Stimulated activated naive CD8-positive, alpha-beta T cell treated with anti-CD3 and anti-CD28 coated beads, Interleukin-15, Interleukin-2, amounts not matched to agents 100 ng/mL and 50 ng/mL, for 24 hours (primary cell): ENCODE results near the gene BSG.
"Not testable (repeated sequence)": the region's sequence is repeated elsewhere in the genome, so short reads cannot be mapped to it uniquely, and the experiment has no call there.

ENCODE experiments used
- H3K27ac Mint-ChIP-seq: one replicate; pipeline ENCODE4 v1.8.0; 2021; ENCODE audit warnings: mild to moderate bottlenecking, mixed read lengths
- H3K27me3 Mint-ChIP-seq: one replicate; pipeline ENCODE4 v1.8.0; 2021; ENCODE audit warnings: mixed read lengths
- H3K36me3 Mint-ChIP-seq: one replicate; pipeline ENCODE4 v1.8.0; 2021; ENCODE audit warnings: low read depth, mixed read lengths
- H3K4me1 Mint-ChIP-seq: one replicate; pipeline ENCODE4 v1.8.0; 2021; ENCODE audit warnings: low read depth, mixed read lengths
- H3K4me3 Mint-ChIP-seq: one replicate; pipeline ENCODE4 v1.8.0; 2021; ENCODE audit warnings: mild to moderate bottlenecking, mixed read lengths
- H3K9me3 Mint-ChIP-seq: one replicate; pipeline ENCODE4 v1.8.0; 2021; ENCODE audit warnings: mixed read lengths

Gene BSG

GRCh38 chr19:610801-611480 lies 38.5 kb downstream of the BSG start:
- Mint-ChIP-seq H3K36me3 (peaks cover 13% of the 10 kb centered on the region), H3K4me3 (peak overlapping the region; percentile 76), H3K4me1 (peaks cover 32% of the 10 kb centered on the region), H3K9me3 (no peaks in the 10 kb centered on the region), H3K27me3 (no peaks in the 10 kb centered on the region), H3K27ac (peak overlapping the region; percentile 89)

DNA sequence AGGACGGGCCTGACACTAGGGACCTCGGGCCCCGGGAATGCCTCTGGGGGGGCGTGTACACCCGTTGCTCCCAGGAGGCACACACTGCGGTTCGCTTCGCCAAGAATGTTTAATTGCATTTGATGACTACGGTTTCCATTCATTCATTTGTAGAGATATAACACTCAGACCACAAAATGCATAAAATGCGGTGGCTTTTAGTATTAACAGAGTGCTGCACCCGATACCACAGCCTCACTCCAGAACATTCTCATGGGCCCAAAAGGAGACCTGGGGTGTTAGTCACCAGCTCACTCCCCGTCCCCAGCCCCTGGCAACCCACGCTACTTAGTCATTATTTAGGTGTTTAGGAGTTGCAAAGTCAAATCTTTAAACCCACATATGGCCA lies 39.1 kb downstream of the BSG start:
- peaks cover 32% of the 10 kb centered on the region for H3K4me1 Mint-ChIP-seq
- H3K4me3 Mint-ChIP-seq: peak overlapping the region; percentile 76
- peaks cover 13% of the 10 kb centered on the region for H3K36me3 Mint-ChIP-seq
- H3K27me3 Mint-ChIP-seq: no peaks in the 10 kb centered on the region
- H3K27ac Mint-ChIP-seq: peak overlapping the region; percentile 89
- H3K9me3 Mint-ChIP-seq: no peaks in the 10 kb centered on the region

- Mint-ChIP-seq H3K27ac (no peak overlapping the region), H3K4me3 (no peak overlapping the region), H3K4me1 (peaks cover 32% of the 10 kb centered on the region), H3K27me3 (no peaks in the 10 kb centered on the region), H3K9me3 (no peaks in the 10 kb centered on the region), H3K36me3 (peaks cover 13% of the 10 kb centered on the region)
Observed at GRCh38 chr19:612941-613340, 40.5 kb downstream of the BSG start.

DNA sequence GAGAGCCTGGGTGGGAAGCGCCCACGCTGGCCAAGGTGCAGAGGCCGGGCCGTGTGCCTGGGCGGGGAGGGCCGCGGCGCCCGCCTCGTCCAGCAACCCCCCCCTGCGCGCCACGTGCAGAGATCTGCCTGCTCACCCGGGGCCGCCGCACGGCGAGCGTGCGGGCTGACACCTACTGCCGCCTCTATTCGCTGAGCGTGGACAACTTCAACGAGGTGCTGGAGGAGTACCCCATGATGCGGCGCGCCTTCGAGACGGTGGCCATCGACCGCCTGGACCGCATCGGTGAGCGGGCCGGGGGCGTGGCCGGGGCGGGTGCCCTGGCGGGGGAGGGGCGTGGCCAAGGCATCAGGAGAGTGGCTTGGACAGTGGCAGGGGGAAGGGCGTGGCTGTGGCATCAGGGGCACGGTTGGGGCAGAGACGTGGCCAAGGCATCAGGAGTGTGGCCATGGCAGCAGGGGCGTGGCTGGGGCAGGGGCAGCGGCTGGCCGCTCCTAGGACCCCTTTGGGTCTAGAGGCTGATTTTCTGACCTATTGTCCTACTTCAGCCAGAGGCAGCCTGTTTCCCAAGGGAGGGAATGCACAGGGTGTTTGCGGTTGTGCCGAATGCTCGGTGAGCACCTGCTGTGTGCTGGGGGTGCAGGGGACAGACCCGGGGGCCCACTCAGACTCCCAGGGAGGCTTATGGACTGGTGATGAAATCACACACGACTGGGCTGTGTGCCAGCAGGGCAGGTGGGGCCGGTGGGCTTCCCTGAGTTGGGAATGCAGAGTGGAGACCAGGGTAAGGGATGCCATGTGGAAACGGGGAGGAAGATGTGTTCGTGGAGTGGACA lies 41.6 kb downstream of the BSG start:
- Mint-ChIP-seq H3K27me3 (no peaks in the 10 kb centered on the region), H3K4me3 (no peak overlapping the region), H3K36me3 (peaks cover 13% of the 10 kb centered on the region), H3K4me1 (peaks cover 32% of the 10 kb centered on the region), H3K27ac (no peak overlapping the region), H3K9me3 (no peaks in the 10 kb centered on the region)

- H3K4me1 Mint-ChIP-seq: peaks cover 26% of the 10 kb centered on the region
- peak overlapping the region; percentile 37 for H3K4me3 Mint-ChIP-seq
- H3K27me3 Mint-ChIP-seq: no peaks in the 10 kb centered on the region
- H3K27ac Mint-ChIP-seq: peak overlapping the region; percentile 49
- H3K36me3 Mint-ChIP-seq: peaks cover 13% of the 10 kb centered on the region
- H3K9me3 Mint-ChIP-seq: no peaks in the 10 kb centered on the region
Observed at GRCh38 chr19:615619-616018, 43.2 kb downstream of the BSG start.

- H3K36me3 Mint-ChIP-seq: peaks cover 13% of the 10 kb centered on the region
- H3K4me3 Mint-ChIP-seq: no peak overlapping the region
- H3K4me1 Mint-ChIP-seq: peaks cover 20% of the 10 kb centered on the region
- no peak overlapping the region for H3K27ac Mint-ChIP-seq
- no peaks in the 10 kb centered on the region for H3K27me3 Mint-ChIP-seq
- no peaks in the 10 kb centered on the region for H3K9me3 Mint-ChIP-seq
Observed at GRCh38 chr19:616062-616700, 43.8 kb downstream of the BSG start.

DNA sequence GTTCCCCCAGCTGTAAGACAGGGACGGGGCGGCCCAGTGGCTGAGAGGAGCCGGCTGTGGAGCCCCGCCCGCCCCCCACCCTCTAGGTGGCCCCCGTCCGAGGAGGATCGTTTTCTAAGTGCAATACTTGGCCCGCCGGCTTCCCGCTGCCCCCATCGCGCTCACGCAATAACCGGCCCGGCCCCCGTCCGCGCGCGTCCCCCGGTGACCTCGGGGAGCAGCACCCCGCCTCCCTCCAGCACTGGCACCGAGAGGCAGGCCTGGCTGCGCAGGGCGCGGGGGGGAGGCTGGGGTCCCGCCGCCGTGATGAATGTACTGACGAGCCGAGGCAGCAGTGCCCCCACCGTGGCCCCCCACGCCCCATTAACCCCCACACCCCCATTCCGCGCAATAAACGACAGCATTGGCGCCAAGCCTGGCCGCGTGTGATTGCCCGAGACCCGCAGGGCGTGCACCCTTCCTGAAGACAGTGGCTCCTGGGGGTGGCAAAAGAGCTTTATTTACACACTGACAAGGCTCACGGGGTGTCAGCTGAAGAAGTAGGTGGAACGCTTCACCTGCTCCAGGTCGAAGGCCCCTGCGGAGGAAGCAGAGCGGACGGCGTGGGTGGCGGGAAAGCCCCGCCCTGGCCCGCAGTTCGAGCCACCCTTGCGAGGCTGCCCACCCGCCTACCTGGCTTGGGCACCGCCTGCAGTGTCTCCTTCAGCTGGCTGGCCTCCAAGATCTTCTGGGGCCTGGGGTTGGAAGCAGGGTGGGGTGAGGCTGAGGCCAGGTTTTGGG lies 44.5 kb downstream of the BSG start:
- Mint-ChIP-seq H3K27me3 (no peaks in the 10 kb centered on the region), H3K4me3 (no peak overlapping the region), H3K9me3 (no peaks in the 10 kb centered on the region), H3K36me3 (peaks cover 13% of the 10 kb centered on the region), H3K4me1 (peaks cover 13% of the 10 kb centered on the region), H3K27ac (no peak overlapping the region)

- Mint-ChIP-seq H3K9me3 (no peaks in the 10 kb centered on the region), H3K36me3 (peaks cover 12% of the 10 kb centered on the region), H3K4me3 (no peak overlapping the region), H3K27me3 (no peaks in the 10 kb centered on the region), H3K4me1 (peaks cover 8% of the 10 kb centered on the region), H3K27ac (no peak overlapping the region)
Observed at GRCh38 chr19:617551-618246, 45.3 kb downstream of the BSG start.

- Mint-ChIP-seq H3K36me3 (peaks cover 7% of the 10 kb centered on the region), H3K27ac (no peak overlapping the region), H3K4me1 (peaks cover 4% of the 10 kb centered on the region), H3K9me3 (no peaks in the 10 kb centered on the region), H3K27me3 (no peaks in the 10 kb centered on the region), H3K4me3 (no peak overlapping the region)
Observed at GRCh38 chr19:618247-618619, 45.8 kb downstream of the BSG start.

DNA sequence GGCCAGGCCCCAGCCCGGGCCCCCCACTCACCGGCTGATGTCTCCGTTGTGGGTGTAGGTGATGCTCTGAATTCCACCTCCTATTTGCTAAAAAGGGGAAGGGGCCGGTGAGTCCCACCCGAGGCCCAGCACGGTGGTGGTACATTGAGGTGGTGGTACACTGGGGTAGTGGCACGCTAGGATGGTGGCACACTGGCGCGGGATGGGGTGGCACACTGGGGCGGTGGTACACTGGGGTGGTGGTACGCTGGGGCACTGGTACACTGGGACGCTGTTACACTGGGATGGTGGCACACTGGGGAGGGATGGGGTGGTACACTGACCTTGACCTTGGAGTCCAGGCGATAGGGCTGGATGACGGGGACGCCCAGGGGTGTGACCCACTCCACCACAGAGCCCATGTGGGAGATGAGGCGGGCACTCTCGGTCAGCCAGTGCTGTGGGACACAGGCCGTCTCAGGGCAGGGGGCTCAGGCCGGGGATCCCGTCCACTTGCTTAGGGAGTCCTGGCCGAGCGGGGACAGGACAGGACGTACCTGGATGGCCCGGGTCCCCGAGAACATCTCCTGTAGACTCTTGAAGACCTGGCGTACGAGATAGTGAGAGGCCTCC lies 46.4 kb downstream of the BSG start:
- peaks cover 4% of the 10 kb centered on the region for H3K4me1 Mint-ChIP-seq
- peaks cover 7% of the 10 kb centered on the region for H3K36me3 Mint-ChIP-seq
- H3K4me3 Mint-ChIP-seq: no peak overlapping the region
- no peak overlapping the region for H3K27ac Mint-ChIP-seq
- no peaks in the 10 kb centered on the region for H3K27me3 Mint-ChIP-seq
- no peaks in the 10 kb centered on the region for H3K9me3 Mint-ChIP-seq

GRCh38 chr19:619286-620002 lies 47.0 kb downstream of the BSG start:
- Mint-ChIP-seq H3K27me3 (no peaks in the 10 kb centered on the region), H3K27ac (no peak overlapping the region)

GRCh38 chr19:620166-620862 lies 47.9 kb downstream of the BSG start:
- Mint-ChIP-seq H3K27ac (no peak overlapping the region), H3K9me3 (no peaks in the 10 kb centered on the region), H3K4me1 (peaks cover 4% of the 10 kb centered on the region), H3K27me3 (no peaks in the 10 kb centered on the region), H3K36me3 (peaks cover 4% of the 10 kb centered on the region), H3K4me3 (no peak overlapping the region)

More at GRCh38 chr19:619286-620002, 47.0 kb downstream of the BSG start:
- Mint-ChIP-seq H3K36me3 (peaks cover 4% of the 10 kb centered on the region), H3K4me3 (no peak overlapping the region), H3K4me1 (peaks cover 4% of the 10 kb centered on the region), H3K9me3 (no peaks in the 10 kb centered on the region)

GRCh38 chr19:621191-621590 lies 48.8 kb downstream of the BSG start:
- H3K9me3 Mint-ChIP-seq, H3K36me3 Mint-ChIP-seq, H3K27ac Mint-ChIP-seq, H3K4me3 Mint-ChIP-seq, H3K4me1 Mint-ChIP-seq, H3K27me3 Mint-ChIP-seq: not testable (repeated sequence)
